ENCODE results near the gene NEURL1. TPM values are rescaled to one million over a fixed set of nuclear protein-coding genes. Genes with fewer than 3 reads are reported as not detected.

The NEURL1 gene
- total RNA-seq, 2 experiments from 2014 or later, result 0.47 TPM; not detected in 1

GRCh38 chr10:103569896-103570295 is 76.4 kb downstream of the NEURL1 start:
- H3K4me1 ChIP-seq (ENCODE audit: insufficient read depth, low read length, poor library complexity, severe bottlenecking), result no peaks in the 10 kb centered on the region
- H3K9me2 ChIP-seq (ENCODE audit: insufficient read depth, low read length), result no peaks in the 10 kb centered on the region
- no peak for DNase-seq (ENCODE audit: low spot score)
- ChIA-PET CTCF (ENCODE audit: unreplicated experiment) (no interaction called here), POLR2A (interaction anchor here (0.6 kb wide), 1 partner anchor 237 kb away, joined by 7 read pairs; no protein-coding TSS in a partner anchor)
- H4K20me1 ChIP-seq (ENCODE audit: insufficient read depth, low read length), result no peaks in the 10 kb centered on the region
- no peak overlapping the region for H3K4me2 ChIP-seq (ENCODE audit: low read length)
- no peak overlapping the region for H2AFZ ChIP-seq (ENCODE audit: low read length)
- intact Hi-C loops (cut with micrococcal nuclease; ENCODE audit: unreplicated experiment), result no loop called here
- H3K36me3 ChIP-seq (ENCODE audit: insufficient read depth, low read length), result no peaks in the 10 kb centered on the region
- TF ChIP-seq, protein P1, sequence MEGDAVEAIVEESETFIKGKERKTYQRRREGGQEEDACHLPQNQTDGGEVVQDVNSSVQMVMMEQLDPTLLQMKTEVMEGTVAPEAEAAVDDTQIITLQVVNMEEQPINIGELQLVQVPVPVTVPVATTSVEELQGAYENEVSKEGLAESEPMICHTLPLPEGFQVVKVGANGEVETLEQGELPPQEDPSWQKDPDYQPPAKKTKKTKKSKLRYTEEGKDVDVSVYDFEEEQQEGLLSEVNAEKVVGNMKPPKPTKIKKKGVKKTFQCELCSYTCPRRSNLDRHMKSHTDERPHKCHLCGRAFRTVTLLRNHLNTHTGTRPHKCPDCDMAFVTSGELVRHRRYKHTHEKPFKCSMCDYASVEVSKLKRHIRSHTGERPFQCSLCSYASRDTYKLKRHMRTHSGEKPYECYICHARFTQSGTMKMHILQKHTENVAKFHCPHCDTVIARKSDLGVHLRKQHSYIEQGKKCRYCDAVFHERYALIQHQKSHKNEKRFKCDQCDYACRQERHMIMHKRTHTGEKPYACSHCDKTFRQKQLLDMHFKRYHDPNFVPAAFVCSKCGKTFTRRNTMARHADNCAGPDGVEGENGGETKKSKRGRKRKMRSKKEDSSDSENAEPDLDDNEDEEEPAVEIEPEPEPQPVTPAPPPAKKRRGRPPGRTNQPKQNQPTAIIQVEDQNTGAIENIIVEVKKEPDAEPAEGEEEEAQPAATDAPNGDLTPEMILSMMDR (conservative IDR thresholded peaks at IDR 0.05; ENCODE audit: low read length), result no peak
- no peak for TF ChIP-seq EZH2phosphoT487 (IDR thresholded peaks at IDR 0.05; ENCODE audit: borderline replicate concordance, low read depth, low read length)
- H3K4me3 ChIP-seq (ENCODE audit: low read depth, low read length, poor library complexity, severe bottlenecking), result no peak overlapping the region
- no peak overlapping the region for H3K27ac ChIP-seq (ENCODE audit: low read depth, low read length, poor library complexity, severe bottlenecking)
- no TSS peak for BruUV-seq (replicated peaks)
- no peaks in the 10 kb centered on the region for H3K9me3 ChIP-seq (ENCODE audit: low read length)
- no peaks in the 10 kb centered on the region for H3K79me2 ChIP-seq (ENCODE audit: insufficient read depth, low read depth, low read length)

DNA sequence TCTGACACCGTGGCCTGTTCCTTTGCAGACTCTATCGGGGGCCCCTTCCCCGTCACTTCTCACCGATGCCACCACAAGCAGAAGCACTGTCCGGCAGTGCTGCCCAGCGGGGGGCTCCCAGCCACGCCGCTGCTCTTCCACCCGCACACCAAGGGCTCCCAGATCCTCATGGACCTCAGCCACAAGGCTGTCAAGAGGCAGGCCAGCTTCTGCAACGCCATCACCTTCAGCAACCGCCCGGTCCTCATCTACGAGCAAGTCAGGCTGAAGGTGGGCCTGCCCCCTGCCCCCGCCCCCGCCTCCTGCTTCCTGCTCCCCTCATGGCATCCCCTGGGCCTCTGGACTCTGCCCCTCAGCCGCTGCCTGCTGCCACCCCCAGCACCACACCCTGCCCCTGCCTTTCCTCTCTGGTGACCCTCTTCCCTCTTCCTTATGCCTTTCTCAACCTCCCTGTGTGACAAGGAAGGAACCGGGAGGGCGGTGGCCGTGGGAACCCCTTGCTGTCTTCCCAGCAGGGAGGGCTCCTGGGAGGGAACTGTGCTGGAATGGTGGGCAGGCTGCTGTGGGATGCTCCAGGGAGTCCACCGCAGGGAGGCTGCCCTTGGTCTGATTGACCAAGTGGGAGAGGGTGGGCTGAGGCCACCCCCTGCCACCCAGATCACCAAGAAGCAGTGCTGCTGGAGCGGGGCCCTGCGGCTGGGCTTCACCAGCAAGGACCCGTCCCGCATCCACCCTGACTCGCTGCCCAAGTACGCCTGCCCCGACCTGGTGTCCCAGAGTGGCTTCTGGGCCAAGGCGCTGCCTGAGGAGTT is 77.5 kb downstream of the NEURL1 start:
- intact Hi-C loops (cut with micrococcal nuclease; ENCODE audit: unreplicated experiment), result no loop called here
- BruUV-seq (replicated peaks), result no TSS peak

DNA sequence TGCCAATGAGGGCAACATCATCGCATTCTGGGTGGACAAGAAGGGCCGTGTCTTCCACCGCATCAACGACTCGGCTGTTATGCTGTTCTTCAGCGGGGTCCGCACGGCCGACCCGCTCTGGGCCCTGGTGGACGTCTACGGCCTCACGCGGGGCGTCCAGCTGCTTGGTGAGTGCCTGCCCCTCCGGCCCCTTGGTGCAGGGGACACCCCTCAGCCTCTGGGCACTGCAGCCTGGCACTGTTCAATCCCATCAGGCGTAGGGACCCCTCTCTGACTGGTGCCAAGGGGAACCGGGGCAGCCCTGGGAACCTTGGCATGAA is 78.1 kb downstream of the NEURL1 start:
- ChIA-PET POLR2A (no interaction called here), CTCF (ENCODE audit: unreplicated experiment) (no interaction called here)
- Histone ChIP-seq H3K27ac (ENCODE audit: low read depth, low read length, poor library complexity, severe bottlenecking) (no peak overlapping the region), H3K4me1 (ENCODE audit: insufficient read depth, low read length, poor library complexity, severe bottlenecking) (no peaks in the 10 kb centered on the region), H3K9me3 (ENCODE audit: low read length) (no peaks in the 10 kb centered on the region), H3K4me2 (ENCODE audit: low read length) (no peak overlapping the region), H2AFZ (ENCODE audit: low read length) (no peak overlapping the region), H4K20me1 (ENCODE audit: insufficient read depth, low read length) (no peaks in the 10 kb centered on the region), H3K36me3 (ENCODE audit: insufficient read depth, low read length) (no peaks in the 10 kb centered on the region), H3K9me2 (ENCODE audit: insufficient read depth, low read length) (no peaks in the 10 kb centered on the region), H3K79me2 (ENCODE audit: insufficient read depth, low read depth, low read length) (no peaks in the 10 kb centered on the region), H3K4me3 (ENCODE audit: low read depth, low read length, poor library complexity, severe bottlenecking) (no peak overlapping the region)
- DNase-seq (ENCODE audit: low spot score), result no peak
- intact Hi-C loops (cut with micrococcal nuclease; ENCODE audit: unreplicated experiment), result no loop called here
- TF ChIP-seq EZH2phosphoT487 (IDR thresholded peaks at IDR 0.05; ENCODE audit: borderline replicate concordance, low read depth, low read length), result no peak
- TF ChIP-seq, protein P1 (conservative IDR thresholded peaks at IDR 0.05; ENCODE audit: low read length), result no peak
- no TSS peak for BruUV-seq (replicated peaks)

More for the DNA sequence above, 77.5 kb downstream of the NEURL1 start:
- Histone ChIP-seq H2AFZ (ENCODE audit: low read length) (no peak overlapping the region), H4K20me1 (ENCODE audit: insufficient read depth, low read length) (no peaks in the 10 kb centered on the region), H3K9me2 (ENCODE audit: insufficient read depth, low read length) (no peaks in the 10 kb centered on the region), H3K27ac (ENCODE audit: low read depth, low read length, poor library complexity, severe bottlenecking) (no peak overlapping the region), H3K9me3 (ENCODE audit: low read length) (no peaks in the 10 kb centered on the region), H3K36me3 (ENCODE audit: insufficient read depth, low read length) (no peaks in the 10 kb centered on the region), H3K79me2 (ENCODE audit: insufficient read depth, low read depth, low read length) (no peaks in the 10 kb centered on the region), H3K4me1 (ENCODE audit: insufficient read depth, low read length, poor library complexity, severe bottlenecking) (no peaks in the 10 kb centered on the region), H3K4me2 (ENCODE audit: low read length) (no peak overlapping the region), H3K4me3 (ENCODE audit: low read depth, low read length, poor library complexity, severe bottlenecking) (no peak overlapping the region)
- ChIA-PET POLR2A (no interaction called here), CTCF (ENCODE audit: unreplicated experiment) (no interaction called here)
- TF ChIP-seq EZH2phosphoT487 (IDR thresholded peaks at IDR 0.05; ENCODE audit: borderline replicate concordance, low read depth, low read length), result no peak
- TF ChIP-seq, protein P1 (conservative IDR thresholded peaks at IDR 0.05; ENCODE audit: low read length), result no peak
- no peak for DNase-seq (ENCODE audit: low spot score)
